ENCODE data around the gene CCDC8. TPM values are rescaled to one million over a fixed set of nuclear protein-coding genes. Genes with fewer than 3 reads are reported as not detected.
A peak's percentile ranks its signal among the peaks of the same experiment; 100 is the strongest.

Gene CCDC8
- total and polyA plus RNA-seq, 9 of the 15 experiments (the other 6 are each of a cell fraction or from before 2014, with no cell fraction given): 0.68 to 30.8 (median 15.6) TPM

DNA sequence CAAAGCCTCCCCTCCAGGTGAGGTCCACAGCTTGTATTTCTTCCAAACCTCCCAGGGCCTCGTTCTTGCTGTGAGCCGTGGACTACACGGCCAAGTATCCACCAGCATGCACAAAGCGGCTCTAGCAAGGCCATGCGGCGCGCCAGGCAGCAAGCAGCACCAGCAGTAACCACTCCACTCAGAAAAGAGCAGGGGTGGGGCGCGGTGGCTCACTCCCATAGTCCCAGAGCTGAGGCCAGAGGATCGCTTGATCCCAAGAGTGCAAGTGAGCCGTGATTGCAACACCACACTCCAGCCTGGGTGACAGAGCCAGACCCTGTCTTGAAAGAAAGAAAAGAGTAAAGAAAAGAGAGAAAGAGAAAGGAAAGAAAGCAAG is 4.7 kb downstream of the CCDC8 start:
- Histone ChIP-seq H3K27me3 (ENCODE audit: control insufficient read depth in 2 of 2, insufficient read depth in 2 of 2, low read length in 2 of 2) (no peaks in the 10 kb centered on the region), H3K9me1 (ENCODE audit: control insufficient read depth, insufficient read depth, low read length) (peaks cover 4% of the 10 kb centered on the region), H3K4me1 (replicated peaks in 1 of 2; ENCODE audit: control insufficient read depth in 2 of 2, insufficient read depth in 2 of 2, low read length in 2 of 2) (peaks cover 34 to 60% of the 10 kb centered on the region in 2 experiments), H3K4me2 (ENCODE audit: insufficient read depth, low read length) (no peak overlapping the region), H3K36me3 (ENCODE audit: control insufficient read depth, insufficient read depth, low read length) (peaks cover 18% of the 10 kb centered on the region), H4K20me1 (replicated peaks; ENCODE audit: control insufficient read depth, insufficient read depth, low read length) (peaks cover 18% of the 10 kb centered on the region; the same call in 1 of the 2 replicates), H3K9me3 (replicated peaks; ENCODE audit: control insufficient read depth, insufficient read depth, low read depth, low read length) (no peaks in the 10 kb centered on the region), H3K27ac (ENCODE audit: extremely low read depth, low read depth, low read length) (no peak overlapping the region), H3K9ac (ENCODE audit: insufficient read depth in 1 of 2, low read depth in 2 of 2, low read length in 2 of 2) (peak overlapping the region in 1 of 2 experiments; percentile 80; a peak in 2 of 4 replicates), H2AFZ (ENCODE audit: low read depth, low read length) (no peak overlapping the region), H3K79me2 (ENCODE audit: control insufficient read depth, insufficient read depth, low read length) (peaks cover 34% of the 10 kb centered on the region), H3K4me3 (no peak overlapping the region)
- BruUV-seq (replicated peaks): no TSS peak
- ChIA-PET CTCF (ENCODE audit: low intra/inter-chr PET ratio) (no interaction called here), POLR2A (no interaction called here)
- DNase-seq (ENCODE audit: extremely low read depth in 1 of 4, low spot score in 3 of 4) (no peak), ATAC-seq (no peak), FAIRE-seq (no peak)
- intact Hi-C loops (cut with micrococcal nuclease): no loop called here
- WGBS (ENCODE audit: insufficient coverage, low coverage, missing lambda C conversion rate): 81% methylated on average over 10 of the region's 11 CpGs
- TF ChIP-seq PTBP1 (IDR thresholded peaks at IDR 0.05; ENCODE audit: low read depth, low read length) (0 out of 2 replicates have a peak, but pooled peaks have one; percentile 66), POLR2G (IDR thresholded peaks at IDR 0.05; ENCODE audit: low read depth, low read length) (peak; percentile 54), CEBPG (CRISPR knock-in tag; IDR thresholded peaks at IDR 0.05) (peak; percentile 12; the same call in 1 of the 2 replicates), CEBPG (tag; conservative IDR thresholded peaks at IDR 0.05 in 1 of 2, IDR thresholded peaks at IDR 0.05 in 1 of 2) (no peak), SRF (CRISPR knock-in tag; IDR thresholded peaks at IDR 0.05) (no peak), SUPT5H (IDR thresholded peaks at IDR 0.05) (0 out of 2 replicates have a peak, but pooled peaks have one; percentile 2), CEBPB (tag; IDR thresholded peaks at IDR 0.05) (peak; percentile 82), MTA1 (IDR thresholded peaks at IDR 0.05; ENCODE audit: borderline replicate concordance) (0 out of 2 replicates have a peak, but pooled peaks have one; percentile 23), PCBP1 (IDR thresholded peaks at IDR 0.05; ENCODE audit: low read depth, low read length, poor library complexity, severe bottlenecking) (peak; percentile 15)
- TF ChIP-seq, protein P1, sequence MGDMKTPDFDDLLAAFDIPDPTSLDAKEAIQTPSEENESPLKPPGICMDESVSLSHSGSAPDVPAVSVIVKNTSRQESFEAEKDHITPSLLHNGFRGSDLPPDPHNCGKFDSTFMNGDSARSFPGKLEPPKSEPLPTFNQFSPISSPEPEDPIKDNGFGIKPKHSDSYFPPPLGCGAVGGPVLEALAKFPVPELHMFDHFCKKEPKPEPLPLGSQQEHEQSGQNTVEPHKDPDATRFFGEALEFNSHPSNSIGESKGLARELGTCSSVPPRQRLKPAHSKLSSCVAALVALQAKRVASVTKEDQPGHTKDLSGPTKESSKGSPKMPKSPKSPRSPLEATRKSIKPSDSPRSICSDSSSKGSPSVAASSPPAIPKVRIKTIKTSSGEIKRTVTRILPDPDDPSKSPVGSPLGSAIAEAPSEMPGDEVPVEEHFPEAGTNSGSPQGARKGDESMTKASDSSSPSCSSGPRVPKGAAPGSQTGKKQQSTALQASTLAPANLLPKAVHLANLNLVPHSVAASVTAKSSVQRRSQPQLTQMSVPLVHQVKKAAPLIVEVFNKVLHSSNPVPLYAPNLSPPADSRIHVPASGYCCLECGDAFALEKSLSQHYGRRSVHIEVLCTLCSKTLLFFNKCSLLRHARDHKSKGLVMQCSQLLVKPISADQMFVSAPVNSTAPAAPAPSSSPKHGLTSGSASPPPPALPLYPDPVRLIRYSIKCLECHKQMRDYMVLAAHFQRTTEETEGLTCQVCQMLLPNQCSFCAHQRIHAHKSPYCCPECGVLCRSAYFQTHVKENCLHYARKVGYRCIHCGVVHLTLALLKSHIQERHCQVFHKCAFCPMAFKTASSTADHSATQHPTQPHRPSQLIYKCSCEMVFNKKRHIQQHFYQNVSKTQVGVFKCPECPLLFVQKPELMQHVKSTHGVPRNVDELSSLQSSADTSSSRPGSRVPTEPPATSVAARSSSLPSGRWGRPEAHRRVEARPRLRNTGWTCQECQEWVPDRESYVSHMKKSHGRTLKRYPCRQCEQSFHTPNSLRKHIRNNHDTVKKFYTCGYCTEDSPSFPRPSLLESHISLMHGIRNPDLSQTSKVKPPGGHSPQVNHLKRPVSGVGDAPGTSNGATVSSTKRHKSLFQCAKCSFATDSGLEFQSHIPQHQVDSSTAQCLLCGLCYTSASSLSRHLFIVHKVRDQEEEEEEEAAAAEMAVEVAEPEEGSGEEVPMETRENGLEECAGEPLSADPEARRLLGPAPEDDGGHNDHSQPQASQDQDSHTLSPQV (IDR thresholded peaks at IDR 0.05): no peak
- in situ Hi-C loops (cut with MboI): no loop called here
